Subcutaneous adipose tissue (tissue), 4 donors: ENCODE measurements around the gene NAA20. TPM values are rescaled to one million over a fixed set of nuclear protein-coding genes. Genes with fewer than 3 reads are reported as not detected.

Experiments
- total RNA-seq, 4 donors: library from RNA; depleted of rRNA; stranded (reverse); fragments of >200 nt; gene quantifications; one replicate each; pipeline ENCODE4 v1.1.0, GENCODE V29; 2016
- TF ChIP-seq, protein P1 (sequence below): fragments of 450-650 bp; IDR thresholded peaks from one replicate; pipeline ENCODE4 v1.5.1; 2016; ENCODE audit warnings: low read depth, mild to moderate bottlenecking, control low read depth, antibody characterized with exemption, moderate library complexity

Gene NAA20
- total RNA-seq, 4 donors from 2014 or later, result 25.4 to 46.7 (median 42.2) TPM

DNA sequence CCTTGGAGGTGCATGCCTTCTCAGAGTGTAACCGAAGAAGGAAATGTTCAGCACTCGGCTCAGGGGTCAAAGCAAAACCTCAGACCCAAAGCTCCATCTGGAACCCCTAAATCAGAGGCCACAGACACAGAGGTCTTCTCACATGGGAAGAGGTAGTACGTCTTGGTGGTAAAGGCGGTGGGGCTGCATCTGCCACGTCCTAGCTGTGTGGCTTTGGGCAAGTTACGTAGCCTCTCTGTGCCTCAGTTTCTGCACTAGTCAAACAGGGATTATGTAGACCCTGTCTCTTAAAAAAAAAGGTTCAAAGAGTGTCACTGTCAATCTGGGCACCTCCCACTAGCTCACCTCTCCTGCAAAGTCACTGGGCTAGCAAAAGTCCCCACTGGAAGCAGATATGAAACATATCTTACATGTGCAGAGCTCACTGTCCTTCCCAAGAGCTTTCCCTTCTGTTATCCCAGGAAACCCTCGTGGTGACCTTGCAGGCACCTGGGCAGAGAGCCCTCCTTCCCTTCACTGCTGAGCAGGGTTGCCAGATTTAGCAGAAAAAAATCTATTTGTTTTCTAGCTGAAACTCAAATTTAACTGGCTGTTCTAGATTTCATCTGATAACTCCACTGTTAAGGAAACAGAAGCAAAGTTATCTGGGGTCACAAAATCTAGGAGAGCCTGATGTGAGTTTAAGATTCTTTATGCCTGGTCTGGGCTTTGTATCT is 18.0 kb upstream of the NAA20 start:
- TF ChIP-seq, protein P1, sequence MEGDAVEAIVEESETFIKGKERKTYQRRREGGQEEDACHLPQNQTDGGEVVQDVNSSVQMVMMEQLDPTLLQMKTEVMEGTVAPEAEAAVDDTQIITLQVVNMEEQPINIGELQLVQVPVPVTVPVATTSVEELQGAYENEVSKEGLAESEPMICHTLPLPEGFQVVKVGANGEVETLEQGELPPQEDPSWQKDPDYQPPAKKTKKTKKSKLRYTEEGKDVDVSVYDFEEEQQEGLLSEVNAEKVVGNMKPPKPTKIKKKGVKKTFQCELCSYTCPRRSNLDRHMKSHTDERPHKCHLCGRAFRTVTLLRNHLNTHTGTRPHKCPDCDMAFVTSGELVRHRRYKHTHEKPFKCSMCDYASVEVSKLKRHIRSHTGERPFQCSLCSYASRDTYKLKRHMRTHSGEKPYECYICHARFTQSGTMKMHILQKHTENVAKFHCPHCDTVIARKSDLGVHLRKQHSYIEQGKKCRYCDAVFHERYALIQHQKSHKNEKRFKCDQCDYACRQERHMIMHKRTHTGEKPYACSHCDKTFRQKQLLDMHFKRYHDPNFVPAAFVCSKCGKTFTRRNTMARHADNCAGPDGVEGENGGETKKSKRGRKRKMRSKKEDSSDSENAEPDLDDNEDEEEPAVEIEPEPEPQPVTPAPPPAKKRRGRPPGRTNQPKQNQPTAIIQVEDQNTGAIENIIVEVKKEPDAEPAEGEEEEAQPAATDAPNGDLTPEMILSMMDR, result no peak

DNA sequence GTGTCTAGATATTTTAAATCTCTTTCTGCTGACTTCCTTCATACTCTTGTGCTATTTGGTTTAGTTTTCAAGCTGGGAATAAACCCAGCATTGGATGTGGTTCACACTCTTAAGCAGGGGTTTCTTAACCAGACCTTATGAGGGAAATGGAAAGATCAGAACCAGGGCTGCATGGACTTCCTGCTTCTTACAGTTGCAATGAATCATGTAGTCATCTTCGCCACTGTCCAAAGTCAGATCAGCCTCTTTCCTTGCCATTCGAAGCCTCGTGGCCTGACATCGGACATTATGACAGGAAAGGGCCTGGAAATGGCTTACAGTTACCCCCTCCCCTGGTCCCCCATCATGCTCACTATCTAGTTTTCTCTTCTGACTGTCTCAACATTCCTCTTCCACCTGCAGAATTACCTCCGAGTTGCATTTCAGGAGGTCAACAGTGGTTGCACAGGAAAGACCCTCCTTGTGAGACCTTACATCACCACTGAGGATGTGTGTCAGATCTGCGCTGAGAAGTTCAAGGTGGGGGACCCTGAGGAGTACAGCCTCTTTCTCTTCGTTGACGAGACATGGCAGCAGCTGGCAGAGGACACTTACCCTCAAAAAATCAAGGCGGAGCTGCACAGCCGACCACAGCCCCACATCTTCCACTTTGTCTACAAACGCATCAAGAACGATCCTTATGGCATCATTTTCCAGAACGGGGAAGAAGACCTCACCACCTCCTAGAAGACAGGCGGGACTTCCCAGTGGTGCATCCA is 16.8 kb upstream of the NAA20 start:
- TF ChIP-seq, protein P1, result no peak

DNA sequence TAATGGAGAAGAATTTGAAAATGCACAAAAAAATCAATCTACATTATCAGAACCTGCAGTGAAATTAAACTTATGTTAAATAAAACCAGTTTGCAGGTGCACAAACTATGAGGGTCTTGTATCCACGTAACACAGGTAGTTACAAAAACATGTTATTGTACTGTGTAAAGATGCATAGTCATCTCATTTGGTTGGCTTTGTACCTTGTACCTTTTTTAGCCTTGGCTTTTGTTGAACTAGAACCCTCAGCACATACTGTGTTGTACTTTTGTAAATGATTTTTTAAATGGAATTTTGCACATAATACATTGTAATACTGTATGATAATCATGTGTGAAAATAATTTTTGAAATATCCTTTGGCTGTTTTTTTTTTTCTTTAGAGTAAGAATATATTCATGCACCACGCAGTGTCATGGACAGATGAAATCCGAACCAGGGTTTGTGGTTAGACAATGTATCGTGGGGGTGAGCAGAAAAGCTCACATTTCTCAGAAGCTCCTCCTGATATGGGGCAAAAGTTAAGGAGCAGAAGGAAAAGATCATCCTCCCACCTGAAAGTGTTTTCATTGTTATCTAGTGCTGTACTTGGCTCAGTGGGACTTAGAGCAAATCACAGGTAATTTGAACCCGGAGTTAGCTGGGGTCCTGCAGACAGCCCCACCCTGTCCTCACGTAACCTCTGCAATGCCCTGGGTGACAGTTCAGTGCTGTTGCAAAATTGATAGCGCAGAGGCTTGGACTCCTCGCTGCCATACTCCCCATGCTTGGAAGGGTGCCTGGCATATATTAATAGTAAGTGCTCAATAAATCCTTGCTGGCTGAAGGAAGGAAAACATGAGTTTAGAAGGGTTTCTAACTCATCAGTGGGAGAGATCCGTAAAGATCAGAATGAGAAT is 14.8 kb upstream of the NAA20 start:
- TF ChIP-seq, protein P1, result no peak

DNA sequence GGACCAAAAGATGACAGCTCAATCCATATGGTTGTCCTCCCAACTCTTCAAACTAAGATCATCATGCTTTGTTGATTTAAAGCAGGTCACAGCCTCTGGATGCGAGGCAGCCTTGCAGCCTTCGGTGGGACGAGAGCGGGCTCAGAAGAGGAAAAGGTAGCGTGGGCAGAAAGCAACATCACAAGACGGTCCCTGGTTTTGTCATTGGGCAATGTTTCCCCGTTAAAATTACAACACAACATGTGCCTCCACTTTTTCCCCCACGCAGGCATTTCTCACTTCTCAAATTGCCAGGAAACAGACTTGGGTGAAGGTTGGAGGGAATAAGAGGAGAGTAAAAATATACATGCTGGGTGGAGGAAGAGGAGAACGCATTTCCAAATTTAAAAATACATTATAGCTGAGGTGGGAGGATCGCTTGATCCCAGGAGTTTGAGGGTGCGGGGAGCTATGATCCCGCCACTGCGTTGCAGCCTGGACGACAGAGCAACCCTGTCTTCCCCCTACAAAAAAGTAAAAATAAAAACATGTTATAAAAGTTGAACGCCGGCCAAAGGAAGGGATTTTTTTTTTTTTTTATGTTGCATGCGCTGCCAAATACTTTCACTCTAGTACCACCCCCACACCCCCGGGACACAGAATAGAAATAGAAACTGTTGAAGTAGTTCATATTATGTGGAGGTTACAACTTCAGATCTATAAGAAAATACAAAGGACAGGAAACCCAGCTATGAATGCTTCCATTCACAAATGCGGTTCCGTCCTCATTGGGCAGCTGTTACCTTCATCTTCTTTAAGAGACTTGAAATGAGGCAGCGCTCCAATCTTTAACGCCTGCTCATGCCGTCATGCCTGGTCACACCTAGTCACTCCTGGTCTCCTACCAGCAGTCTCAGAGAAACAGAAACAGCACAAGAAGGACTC is 13.9 kb upstream of the NAA20 start:
- TF ChIP-seq, protein P1, result no peak

DNA sequence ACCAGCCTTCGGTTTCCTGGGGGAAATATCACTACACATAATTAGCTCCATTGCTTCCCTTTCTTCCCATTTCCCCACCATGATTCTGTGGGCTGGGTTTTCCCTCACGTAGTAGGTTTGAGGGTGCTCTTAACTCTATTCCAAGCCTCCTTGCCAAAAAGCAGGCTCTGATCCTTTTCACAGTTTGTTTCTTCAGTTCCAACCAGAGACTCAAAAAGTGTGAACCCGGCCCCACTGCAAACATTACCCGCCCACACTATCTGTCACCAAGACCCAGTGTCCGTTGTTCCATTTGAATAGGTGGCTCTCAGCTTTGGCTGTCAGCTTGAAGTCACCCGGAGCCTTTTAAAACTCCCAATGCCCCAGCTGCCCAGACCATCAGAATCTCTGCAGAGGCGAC is 11.8 kb upstream of the NAA20 start:
- TF ChIP-seq, protein P1, result no peak

DNA sequence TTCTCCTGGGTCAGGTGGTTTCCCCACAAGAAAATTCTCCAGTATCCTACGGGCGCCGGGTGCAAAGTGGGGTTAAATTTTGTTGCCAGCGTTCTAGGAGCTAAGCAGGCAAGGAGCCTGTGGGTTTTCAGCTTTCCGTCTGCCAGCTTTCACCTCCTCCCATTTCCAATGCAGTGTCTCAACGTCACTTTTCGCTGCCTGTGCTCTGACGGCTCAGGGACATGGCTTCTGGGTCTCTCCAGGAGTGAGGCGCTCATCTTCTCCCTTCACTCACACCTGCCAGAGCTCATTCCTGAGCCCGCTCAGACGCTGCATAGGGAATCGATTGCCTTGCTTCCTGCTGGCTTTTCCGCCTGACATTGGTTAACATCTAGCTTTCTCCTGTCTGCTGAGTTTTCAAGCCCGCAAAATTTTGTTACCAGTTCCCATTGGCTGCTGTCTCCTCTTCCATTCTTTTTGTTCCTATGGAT is 7.3 kb upstream of the NAA20 start:
- TF ChIP-seq, protein P1, result no peak
